HG03159 (cell line): ENCODE results near the gene CELF2.

Experiments used
- ATAC-seq: cut with Tn5 transposase; IDR thresholded peaks from one replicate; pipeline ENCODE4 v1.9.1; 2021; ENCODE audit warnings: mild to moderate bottlenecking, moderate library complexity; ENCODE audit not compliant: unreplicated experiment

The CELF2 gene

DNA sequence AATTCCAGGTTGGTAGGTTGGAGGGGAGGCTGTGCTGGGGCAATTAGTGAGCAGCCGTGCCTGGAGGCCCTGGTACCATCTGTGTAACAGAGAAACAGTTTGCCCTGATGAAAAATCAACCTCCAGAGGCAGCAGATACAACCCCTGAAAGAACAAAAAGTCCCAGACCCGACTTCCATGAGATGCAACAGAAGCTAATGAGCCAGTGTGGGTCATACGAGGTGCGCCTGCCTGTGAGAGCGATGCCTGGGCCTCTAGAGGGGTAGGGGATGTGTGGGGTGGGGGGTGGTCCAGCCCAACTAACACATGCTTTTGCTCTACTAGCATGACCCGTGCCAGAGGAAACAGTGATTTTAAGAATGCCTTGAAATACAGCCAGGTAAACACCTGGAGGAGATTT is 39.3 kb downstream of the CELF2 start:
- ATAC-seq: no peak

DNA sequence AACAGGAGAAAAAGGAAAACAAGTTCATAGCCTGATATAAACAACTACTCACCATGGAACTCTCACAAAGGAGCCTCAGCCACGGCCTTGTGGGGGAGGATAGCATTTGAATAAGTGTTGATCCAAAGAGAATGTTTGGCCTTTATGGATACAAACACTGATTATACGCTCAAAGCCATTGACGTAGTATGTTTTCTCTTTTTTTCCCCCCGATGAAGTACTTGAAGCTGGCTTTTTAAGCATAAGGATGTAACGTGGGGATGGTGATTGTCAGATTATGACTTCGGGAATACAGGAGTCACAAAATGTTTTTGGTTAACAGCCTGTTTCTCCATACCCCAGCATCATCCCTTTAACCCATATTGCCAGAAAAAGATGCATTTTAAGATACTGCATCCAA is 39.8 kb downstream of the CELF2 start:
- no peak for ATAC-seq

DNA sequence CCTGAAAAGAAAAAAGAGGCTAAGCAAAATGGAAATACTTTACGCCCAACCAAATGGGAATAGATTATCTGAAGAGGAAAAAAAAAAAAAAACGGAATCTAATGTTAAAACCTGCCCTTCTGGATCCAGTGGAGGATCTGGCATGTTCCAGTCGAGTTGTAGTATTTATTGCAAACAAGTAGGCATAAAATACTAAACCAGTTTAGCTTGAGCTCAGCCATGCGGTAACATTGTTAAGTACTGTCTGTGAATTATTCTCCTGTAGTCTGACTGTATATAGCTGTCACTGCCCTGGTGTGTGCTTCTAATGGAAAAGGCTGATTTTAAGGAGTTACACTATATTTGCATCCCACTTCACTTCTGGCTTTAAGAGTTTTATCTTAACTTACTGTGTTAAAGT is 40.3 kb downstream of the CELF2 start:
- ATAC-seq: no peak

DNA sequence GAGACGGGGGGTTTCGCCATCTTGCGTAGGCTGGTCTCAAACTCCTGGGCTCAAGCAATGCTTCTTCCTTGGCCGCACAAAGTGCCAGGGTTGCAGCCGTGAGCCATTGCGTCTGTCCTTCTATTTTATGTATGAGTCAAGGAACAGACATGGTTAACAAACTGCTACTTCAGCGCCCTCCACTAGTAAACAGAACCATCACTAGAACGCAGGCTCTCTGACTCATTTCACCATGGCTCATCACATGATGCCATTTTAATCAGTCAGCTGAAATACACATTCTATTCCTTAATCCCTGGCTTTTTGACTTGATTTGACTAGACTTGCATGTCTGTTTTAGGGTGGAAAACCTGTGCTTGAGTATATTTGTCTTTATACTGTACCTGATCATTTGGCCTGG is 41.3 kb downstream of the CELF2 start:
- ATAC-seq: no peak

DNA sequence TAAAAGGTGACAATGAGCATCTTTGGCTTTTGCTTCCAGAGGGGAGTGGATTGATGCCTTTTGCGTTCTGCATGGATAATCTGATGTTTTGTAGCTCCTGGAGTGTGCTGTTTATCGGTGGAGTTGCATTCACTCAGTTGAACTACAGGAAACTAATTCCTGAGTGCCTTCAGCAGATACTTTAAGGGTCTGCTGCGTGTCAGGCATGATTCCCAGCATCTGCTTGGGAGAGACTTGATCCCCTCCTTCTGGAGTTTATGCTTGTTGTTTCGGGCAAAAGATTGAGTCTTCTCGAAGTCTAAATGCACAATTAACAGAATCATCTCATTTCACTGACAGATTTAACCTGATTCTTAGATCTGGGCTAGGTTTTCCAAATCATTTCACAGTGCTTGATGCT is 46.2 kb downstream of the CELF2 start:
- no peak for ATAC-seq

DNA sequence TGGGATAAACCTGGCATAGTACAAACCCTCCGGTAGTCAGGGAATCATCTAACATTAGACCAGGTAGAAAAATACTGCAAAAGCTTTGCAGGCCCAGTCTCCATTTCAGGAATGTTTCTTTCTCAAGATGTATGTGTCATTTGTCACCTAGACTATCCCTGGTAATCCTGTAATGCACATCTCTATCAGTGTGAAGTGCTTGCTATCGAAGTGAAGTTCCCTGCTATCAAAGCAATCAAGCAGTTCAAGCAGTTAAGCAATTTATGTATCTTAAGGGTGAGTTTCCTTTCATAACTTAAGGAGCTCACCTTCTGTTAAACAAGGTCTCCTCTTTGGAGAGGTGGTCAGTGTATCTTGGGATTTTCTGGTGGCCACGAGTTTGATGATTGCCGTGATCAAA is 47.2 kb downstream of the CELF2 start:
- no peak for ATAC-seq

DNA sequence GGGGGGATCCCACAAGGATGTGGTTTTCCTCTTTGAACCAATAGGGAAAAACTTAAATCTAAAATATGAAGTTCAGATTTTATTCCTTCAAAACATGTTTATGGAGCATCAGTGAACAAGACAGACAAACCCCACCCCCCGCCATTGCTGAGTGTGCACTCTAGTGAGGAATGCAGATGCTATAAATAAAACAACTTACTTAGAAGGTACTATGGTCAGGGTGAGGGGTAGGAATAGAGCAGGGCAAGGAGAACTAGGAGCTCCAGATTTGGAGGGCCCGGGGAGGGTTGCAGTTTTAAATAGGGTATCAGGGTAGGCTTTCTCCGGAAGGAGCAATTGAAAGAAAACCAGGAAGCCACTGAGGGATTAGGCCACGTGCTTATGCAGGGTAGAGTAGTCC is 47.9 kb downstream of the CELF2 start:
- ATAC-seq: no peak

DNA sequence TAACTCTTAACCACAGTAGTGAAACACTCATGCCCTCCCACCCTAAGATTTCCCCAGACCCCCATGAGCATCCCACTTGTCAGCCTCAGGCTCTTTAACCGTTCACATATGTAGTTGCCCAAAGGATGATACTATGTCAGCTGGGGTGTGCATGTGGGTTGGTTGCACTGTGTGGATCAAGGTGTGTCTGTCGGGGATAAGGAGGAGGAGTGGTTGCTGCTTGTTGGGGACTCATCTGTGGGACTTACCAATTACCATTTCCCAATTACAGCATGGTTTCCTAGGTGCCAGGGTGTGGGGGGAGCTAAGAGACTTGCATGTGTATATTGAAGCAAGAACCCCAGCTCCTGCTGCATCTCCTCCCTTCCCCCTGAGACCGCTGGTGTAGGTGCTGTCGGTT is 48.8 kb downstream of the CELF2 start:
- ATAC-seq: no peak

DNA sequence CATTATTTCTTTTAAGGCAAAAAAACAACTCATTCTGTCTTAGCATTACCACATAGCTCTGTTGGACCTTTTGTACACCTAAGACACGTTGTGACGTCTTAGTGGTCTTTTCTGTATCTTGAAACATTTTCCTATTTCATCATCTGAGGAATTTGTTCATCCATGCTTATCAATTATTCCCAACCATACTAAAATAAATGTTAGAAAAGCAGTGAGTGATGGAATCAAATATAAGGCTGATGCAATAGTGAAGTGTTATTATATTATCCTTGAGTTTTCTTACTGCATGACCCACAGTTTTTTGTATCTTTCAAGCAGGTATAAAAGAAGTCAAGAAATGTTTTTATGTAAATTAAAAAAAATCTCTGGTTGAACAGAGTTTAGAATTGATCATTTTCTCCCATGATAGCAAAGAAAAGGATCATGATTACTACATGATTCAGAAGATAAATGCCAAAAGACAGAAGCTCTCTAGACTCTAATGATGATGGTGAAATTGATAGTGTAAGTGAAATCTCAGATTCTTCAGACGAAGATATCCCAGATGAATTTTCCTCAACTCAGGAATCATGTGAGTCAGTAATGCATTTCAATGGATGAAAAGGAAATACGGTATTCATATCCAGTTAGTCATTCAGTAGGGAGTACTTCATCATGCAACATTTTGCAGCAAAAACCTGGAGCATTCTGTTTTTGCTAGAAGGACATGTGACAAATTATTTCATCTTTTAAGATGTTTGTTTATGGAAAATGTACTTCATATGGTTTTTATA is 51.4 kb downstream of the CELF2 start:
- no peak for ATAC-seq

DNA sequence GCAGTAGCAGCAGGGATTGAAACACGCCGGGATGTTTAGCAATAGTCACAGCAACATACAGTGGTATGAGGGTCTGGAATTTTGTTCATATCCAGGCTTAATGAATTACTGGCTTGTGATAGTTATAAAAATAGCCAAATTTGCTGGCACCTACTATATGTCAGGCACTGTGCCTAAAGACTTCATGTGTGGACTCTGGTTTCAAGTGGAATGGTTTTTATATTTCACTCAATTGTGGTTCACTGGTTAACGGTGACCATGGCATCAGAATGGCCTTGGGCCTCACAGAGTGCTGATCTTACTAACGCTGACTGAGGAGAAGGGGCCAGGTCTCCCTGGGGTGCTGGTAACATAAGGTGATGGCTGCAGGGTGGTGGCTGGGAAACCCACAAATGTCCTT is 55.7 kb downstream of the CELF2 start:
- no peak for ATAC-seq

DNA sequence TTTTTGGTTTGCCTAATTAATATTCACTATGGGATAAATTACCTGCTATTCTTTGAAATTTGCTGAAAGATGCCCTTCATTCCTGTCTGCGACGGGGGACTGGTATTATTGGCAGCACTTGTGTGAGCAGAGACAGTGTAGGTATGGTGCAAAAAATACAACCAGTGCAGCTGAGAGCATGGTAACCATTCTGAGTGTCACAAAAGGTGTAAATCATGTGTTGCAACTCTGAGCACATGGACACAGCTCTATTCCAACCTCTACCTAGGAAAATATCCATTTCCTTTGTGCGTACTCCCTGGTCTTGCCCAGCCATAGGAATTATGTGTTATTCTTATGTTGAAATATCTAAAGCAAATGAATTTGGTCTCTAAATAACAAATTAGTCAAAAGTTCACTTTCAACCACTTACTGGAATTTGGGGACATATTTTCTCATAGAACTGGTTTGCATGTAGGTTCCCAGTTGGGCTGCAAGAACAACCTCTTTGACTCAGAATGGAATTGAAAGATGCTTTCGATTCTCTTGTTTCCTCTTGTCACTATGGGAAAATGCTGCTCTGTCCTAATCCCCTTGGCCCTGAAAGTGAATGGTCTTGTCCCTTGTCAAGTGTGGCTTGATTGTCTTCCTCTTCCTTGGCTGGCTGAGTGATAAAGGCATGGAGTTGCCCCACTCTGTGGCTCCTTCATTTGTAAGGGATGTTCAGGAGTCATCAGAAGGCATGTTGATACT is 57.0 kb downstream of the CELF2 start:
- ATAC-seq: peak; percentile 83

DNA sequence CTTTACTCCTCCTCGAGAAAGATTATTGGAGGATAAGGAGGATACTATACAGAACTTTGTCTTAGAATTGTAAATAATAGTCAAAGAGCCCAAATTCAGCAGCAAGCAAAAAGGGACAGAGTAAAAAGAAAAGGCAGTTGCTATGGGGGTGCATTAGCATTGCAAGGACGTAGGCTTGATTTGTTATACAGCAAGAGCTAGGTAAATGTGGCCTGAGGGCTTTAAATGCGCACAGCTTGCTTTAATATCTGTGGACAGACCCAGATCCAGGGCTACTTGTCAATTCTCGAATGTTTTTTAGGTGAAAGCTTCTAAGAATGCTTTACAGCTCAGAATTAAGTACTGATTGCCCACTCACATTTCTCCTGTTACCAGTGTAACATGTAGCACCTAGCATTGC is 58.5 kb downstream of the CELF2 start:
- no peak for ATAC-seq

DNA sequence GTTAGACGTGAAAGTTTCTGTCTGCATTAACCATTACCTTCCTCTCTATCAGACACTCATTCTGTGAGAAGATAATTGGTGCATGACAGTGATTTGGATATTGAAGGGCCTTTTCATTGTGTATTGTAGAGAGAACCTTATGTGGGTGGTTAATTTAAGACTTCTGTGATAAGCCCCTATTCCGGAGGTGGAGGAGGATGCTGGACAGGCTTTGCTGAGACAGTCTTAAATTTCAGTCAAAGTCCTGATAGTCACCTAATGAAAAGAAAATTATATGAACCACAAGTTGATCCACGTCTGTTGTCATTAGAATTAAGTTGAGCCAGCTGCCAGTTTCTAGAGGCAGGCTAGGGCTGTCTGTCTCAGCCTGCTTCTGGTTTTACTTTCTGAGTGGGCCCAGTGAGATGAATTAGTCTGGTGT is 62.9 kb downstream of the CELF2 start:
- ATAC-seq: peak; percentile 81

DNA sequence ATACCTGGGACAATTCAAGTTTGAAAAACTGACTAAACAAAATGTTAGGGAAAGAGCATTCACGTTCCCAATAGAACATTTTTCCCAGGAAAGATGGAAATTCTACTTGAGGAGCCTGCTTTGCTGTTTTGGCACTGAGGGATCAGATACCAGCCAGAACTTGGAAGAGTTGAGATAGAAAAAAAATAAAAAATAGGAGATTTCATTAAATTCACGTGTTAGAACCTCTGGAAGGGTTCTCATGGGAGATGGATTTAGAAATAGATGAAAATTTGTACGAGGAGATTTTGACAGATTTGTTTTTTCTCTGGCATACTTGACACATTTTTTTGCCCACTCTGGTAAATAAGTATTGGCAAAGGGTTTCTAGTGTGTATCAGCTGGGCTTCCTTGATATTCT is 63.7 kb downstream of the CELF2 start:
- ATAC-seq: no peak

DNA sequence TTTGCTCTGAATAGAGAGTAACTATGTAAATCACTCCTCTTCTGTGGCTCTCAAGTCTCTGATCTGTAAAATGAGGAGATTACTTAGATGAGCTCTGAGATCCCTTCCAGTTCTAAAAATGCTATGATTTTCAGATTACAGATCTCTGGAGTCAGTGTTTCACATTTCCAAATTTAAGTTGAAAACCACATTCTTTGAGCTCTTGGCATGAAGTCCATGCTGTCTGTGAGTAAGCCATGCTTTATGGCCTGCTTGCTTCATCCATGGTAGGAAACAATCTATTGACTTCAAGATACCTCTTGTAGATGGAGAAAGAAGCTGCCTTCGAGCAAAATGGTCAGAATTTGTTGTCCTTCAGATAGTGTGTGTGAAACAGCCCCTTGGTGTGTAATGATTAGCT is 64.9 kb downstream of the CELF2 start:
- ATAC-seq: no peak

DNA sequence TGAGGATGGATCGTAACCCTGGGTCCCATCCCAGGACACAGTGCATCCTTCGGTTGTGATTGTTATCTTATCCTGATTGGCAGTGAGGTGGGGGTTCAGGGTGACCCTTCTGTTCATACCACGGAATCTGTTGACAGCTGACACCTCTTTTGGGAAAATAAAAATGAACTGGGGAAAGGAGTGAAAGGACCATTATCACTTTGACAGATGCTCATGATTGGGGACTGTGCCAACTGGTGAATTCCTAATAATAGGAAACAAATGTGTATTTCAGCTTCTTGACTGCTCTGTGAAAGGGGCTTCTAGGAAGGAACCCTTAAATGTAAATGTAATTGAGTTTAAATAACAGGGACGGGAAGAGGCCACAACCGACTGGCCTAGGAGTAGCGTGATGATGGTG is 65.4 kb downstream of the CELF2 start:
- no peak for ATAC-seq

DNA sequence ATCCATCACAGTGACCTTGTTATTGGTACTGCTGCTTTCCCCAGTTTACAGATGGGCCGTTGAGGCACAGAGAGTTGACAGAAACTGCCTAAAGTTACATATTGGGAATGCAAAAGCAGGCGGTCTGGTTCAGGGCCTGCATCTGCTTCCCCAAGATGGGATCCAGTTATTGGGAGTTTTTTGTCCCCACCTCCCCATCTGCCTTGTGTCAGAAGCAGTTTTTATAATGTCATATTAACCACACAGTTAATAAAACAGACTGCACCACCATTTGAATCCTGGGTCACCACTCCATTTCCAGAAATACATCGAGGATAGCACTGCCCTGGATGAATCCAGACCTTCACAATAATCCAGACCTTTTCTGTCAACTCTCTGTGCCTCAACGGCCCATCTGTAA is 67.9 kb downstream of the CELF2 start:
- no peak for ATAC-seq

DNA sequence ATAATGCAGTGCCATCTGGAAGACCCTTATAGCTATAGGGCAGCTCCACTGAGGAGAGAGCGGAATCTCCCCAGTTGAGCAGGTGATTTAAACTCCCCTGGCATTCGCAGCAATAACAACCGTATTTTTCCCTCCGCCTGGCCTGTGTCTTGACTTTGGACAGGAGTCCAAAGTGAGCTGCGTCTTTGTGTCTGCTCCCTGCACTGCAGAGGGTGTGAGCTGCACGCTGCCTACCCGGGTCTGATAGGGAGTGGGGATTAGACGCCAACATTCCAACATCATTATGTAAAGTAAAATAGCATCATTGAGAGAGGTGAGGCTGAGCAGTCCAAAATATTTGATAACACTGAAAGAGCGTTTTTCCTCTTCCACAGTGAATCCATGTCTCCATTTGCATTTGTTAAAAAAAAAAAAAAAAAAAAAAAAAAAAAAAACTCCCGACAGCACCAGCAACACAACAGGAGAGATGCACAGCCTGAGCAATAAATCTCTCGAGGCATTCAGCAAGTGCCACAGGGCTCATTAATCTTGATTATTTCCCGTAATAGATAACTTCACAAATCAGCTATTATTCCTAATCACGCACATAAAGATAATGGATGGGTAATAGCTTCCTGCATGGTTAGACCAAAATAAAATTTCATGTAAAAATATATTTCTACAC is 68.6 kb downstream of the CELF2 start:
- no peak for ATAC-seq

DNA sequence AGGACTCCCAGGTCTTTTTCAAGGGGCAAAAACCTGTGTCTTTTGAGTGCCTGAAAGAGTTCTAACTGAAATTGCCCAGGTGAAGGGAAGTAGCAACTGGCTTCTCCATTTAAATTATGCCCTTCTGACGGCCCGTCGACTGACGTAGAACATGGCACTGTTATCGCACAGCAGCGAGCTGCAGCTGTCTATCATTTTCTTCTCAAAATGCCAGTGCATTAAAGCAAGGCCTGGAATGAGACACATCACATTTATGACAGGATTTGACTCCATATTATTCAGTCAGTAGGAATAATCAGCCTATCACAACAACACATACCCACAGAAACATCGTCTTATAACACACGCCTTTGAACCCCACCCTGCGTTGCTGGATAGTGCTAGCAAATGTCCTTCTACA is 69.7 kb downstream of the CELF2 start:
- ATAC-seq: no peak

DNA sequence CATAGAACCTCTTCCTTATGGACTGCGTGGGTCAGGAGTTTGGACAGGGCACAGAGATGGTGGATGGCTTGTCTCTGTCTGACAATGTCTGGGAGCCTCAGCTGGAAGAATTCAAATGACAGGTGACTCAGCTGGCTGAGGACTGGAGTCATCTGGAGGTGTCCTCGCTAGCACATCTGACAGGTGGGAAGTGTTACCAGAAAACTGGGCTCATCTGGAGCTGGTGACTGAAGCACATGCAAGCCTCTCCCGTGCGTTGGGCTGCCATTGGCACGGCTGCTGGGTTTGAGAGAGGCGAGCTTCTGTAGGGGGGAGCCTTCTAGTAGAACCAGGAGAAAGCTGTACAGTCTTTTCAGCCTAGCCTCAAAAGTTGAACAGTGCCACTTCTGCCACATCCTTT is 71.0 kb downstream of the CELF2 start:
- ATAC-seq: no peak

DNA sequence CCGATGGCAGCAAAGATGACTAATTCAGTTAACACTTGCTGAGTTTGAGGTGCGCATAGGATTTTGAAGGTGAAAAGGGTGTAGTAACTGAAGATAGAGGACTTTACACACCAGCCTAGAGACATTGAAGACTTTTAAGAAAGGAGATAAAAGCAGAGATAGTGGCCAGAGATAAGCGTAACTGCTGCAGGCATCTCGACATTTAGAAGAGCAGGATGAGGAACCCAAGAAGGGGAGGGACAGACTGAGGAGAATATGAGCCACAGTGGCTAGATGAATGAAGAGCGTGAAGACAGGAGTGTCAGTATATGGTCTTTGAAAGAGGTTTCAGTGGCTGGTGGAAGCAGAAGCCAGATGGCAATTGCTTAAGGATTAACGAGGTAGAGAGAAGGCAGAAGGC is 71.6 kb downstream of the CELF2 start:
- ATAC-seq: no peak

DNA sequence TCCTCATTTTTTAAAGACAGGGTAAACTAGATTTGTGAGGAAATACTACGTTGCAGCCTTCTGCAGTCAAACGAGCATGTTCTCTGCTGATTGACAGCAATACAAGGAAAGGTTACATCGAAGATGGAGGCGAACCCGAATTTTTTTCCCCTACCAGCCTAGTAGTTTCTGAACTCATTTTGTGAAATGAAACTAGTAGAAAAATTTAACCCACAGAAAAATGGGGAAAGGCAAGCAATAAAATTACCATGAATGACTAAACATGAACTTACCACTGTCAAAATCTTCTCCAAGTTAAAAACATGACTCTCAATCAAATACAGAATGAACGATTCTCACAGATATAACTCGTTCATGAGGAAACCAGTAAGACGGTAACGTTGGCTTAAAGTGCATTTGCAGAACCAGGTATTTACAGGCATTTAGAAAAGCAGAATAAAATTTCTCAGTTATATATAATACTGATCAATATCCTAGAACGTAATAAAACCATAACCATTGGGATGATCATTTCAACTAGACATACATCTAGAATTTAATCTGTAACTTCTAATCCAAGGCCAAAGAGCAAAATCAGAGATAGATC is 73.9 kb downstream of the CELF2 start:
- no peak for ATAC-seq
